ENCODE results near the gene ANKRD13A. TPM values are rescaled to one million over a fixed set of nuclear protein-coding genes. Genes with fewer than 3 reads are reported as not detected.

The ANKRD13A gene
- total RNA-seq, result 26.6 and 32.0 TPM in 2 replicates

DNA sequence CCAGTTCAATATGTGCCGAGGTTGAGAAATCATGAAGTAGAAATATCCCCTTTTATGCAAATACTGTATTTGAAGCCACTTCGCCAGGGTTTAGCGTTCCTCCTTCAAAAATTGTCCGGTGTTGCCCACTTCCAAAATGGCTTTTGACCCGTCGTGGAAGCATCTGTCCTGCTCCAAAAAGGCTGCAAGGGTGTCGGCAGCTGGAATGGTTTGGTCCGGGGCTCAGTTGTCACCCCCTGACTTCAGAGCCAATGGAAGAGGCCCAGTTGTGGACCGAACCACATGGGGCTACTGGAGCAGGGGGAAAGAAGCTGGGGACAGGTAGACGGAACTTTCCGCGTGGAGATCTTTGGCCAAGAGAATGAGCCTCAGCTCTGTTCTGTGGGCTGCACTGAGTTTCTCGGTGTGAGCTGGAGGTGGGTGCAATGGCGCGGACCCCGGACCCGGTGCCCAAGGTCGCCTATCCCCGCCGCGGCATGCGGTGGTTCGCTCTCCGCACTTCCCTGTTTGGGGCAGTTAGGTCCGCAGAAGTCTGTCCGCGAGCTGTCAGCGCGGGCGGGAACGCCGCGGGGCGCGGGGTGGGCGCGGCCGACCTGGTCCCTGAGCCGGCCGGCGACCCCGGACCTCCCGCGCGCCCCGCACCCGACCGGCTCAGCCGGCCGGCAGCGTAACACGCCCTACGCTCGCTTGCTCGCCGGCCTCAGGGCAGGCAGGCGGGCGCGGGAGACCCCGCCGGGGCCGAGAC is at the start of gene ANKRD13A:
TSS of gene ANKRD13A (plus strand) at position 527 of the 745 bp plus-strand sequence. CDS start 259 bp downstream, outside the sequence.

DNA sequence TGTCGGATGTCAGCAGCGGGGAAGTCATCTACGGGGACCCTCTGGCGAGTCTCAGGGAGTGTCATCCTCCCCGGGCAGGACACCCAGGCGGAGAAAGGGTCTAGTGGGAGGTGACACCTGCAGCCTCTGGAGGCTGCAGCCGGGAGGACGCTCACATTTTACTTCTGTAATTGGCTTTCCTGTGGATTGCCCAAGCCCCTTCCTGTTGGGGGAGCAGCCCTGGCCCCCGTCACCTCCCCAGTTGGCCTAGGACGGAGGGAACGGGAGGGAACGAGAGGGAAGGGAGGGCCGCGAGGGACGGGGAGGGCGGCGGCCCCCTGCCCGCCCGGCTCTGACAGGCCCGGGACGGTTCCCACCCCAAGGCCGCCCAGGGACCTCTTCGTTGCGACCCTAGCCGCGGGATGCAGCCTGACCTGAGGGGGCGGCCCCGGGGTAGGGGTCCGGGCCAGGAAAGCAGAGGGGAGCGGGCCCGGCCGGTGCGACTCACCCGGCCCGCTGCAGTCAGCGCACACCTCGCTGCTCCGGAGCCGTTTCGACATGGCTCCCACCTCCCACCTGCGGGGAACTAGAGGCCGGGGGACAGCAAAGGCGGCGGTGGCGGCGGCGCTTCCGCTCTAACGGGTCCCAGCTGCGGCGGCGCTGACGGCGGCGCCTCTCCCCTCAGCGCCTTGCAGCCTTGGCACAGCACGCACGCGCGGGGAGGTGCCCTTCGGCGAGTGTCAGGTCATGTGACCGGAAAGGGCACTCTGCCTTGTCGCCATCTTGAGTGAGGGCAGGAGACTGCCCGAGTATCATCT is 3.3 kb upstream of the ANKRD13A start, which contains the start of gene GIT2:
TSS of gene GIT2 (minus strand) at position 683 of the 797 bp plus-strand sequence. CDS start at position 539, 144 bp downstream.

DNA sequence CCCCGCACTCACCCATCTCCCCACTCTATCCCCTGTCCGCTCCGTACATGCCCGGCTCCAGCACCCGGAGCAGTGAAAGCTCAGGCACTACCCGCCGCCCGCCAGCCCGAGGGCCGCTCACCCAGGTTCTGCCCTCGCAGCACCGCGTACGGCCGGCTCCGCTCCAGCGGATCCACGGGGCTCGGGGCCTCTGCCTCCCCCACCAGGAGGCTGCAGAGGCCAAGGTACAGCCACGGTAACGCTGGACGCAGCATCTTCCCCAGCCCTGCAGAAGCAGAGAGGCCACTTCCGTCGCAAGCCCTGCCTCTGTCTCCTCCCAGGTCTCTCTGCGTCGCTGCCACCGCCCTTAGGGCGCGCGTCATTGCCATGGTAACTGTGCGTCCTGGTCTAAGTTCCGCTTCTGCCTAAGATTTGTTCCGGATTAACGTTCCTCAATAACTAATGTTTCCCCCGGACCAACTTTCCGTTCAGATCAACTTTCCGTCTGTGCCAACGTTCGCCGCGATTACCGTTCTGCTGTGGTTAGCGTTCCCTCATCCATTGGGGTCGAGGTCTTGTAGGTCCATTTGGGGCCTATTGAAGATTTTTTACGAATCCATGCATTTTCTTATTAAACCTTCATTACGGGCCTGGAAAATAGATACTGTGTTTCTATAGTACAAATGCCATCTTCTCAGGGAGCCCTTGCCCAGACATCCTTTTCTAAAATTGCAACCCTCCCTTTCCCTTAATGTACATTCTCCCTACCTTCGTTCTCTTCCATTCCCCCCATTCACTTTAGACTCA is 49.2 kb downstream of the ANKRD13A start, which contains the start of gene C12orf76:
TSS of gene C12orf76 (minus strand) at position 281 of the 786 bp plus-strand sequence. CDS start at position 254, 27 bp downstream.

Other genes with a start within 250 kb of the ANKRD13A start
- gene TRPV4, start 166.0 kb upstream of the ANKRD13A start, total RNA-seq, result 0.75 and 1.3 TPM in 2 replicates
- 54.7 and 60.9 TPM in 2 replicates for gene GLTP, start 118.9 kb upstream of the ANKRD13A start, total RNA-seq
- gene TCHP, start 99.2 kb upstream of the ANKRD13A start, total RNA-seq, result 10.7 and 12.5 TPM in 2 replicates
- gene GIT2, start 3.1 kb upstream of the ANKRD13A start, total RNA-seq, result 42.8 and 47.0 TPM in 2 replicates
- gene C12orf76, start 49.1 kb downstream of the ANKRD13A start, total RNA-seq, result 15.6 and 26.6 TPM in 2 replicates
- 10.6 and 11.0 TPM in 2 replicates for gene IFT81, start 124.9 kb downstream of the ANKRD13A start, total RNA-seq

Data from endothelial cell of coronary artery (primary cell).